Heart left ventricle (tissue), 16 donors: ENCODE measurements around the gene SEMA5B. TPM values are rescaled to one million over a fixed set of nuclear protein-coding genes. Genes with fewer than 3 reads are reported as not detected.
A peak's percentile ranks its signal among the peaks of the same experiment; 100 is the strongest.

Experiments used
- ATAC-seq, 4 donors: fragments of 200-7000 bp; cut with Tn5 transposase; one replicate each; pipeline ENCODE4 v1.9.1; 2020 to 2022; ENCODE audit warnings: moderate library complexity in 4 of 4, mild to moderate bottlenecking in 3 of 4, moderate number of reproducible peaks in 1 of 4
- DNase-seq, 5 donors: peaks; one replicate each; pipeline ENCODE4 v3.0.0-alpha.2; 2020
- H3K27ac ChIP-seq, 12 donors: fragments of 200-600 bp; sonication (generic) in 4 of 12; one replicate each; pipeline versions ENCODE4 v1.5.0 to v1.8.0; 2016 to 2022; ENCODE audit warnings: mild to moderate bottlenecking in 2 of 12
- H3K27me3 ChIP-seq, 9 donors: fragments of 200-600 bp; sonication (generic) in 2 of 9; one replicate each; pipeline versions ENCODE4 v1.5.1 to v1.8.0; 2016 to 2022; ENCODE audit warnings: mild to moderate bottlenecking in 3 of 9
- H3K36me3 ChIP-seq, 9 donors: fragments of 200-600 bp; sonication (generic) in 2 of 9; one replicate each; pipeline versions ENCODE4 v1.5.0 to v1.8.0; 2018 to 2022; ENCODE audit warnings: mild to moderate bottlenecking in 2 of 9
- H3K4me1 ChIP-seq, 12 donors: fragments of 200-600 bp; sonication (generic) in 4 of 12; one replicate each; pipeline versions ENCODE4 v1.5.0 to v1.8.0; 2016 to 2022; ENCODE audit warnings: mild to moderate bottlenecking in 3 of 12
- H3K4me3 ChIP-seq, 12 donors: fragments of 200-600 bp; sonication (generic) in 4 of 12; one replicate each; pipeline versions ENCODE4 v1.5.0 to v1.8.0; 2017 to 2022; ENCODE audit warnings: mild to moderate bottlenecking in 9 of 12, moderate library complexity in 4 of 12
- H3K9me3 ChIP-seq, 12 donors: fragments of 200-600 bp; sonication (generic) in 4 of 12; one replicate each; pipeline versions ENCODE4 v1.5.0 to v1.8.0; 2016 to 2022; ENCODE audit warnings: mild to moderate bottlenecking in 1 of 12
- CTCF ChIP-seq, 12 donors: fragments of 200-600 bp; sonication (generic) in 4 of 12; IDR thresholded peaks; one replicate each; pipeline versions ENCODE4 v1.5.0 to v1.8.0; 2018 to 2022; ENCODE audit warnings: antibody characterized with exemption in 12 of 12, mild to moderate bottlenecking in 5 of 12
- POLR2A ChIP-seq, 2 donors: fragments of 450-650 bp; IDR thresholded peaks; one replicate each; pipeline ENCODE4 v1.6.1; 2017; ENCODE audit warnings: antibody characterized with exemption in 2 of 2, mild to moderate bottlenecking in 2 of 2, moderate library complexity in 2 of 2
- WGBS, 4 donors: extraction: QIAGEN DNeasy Blood & Tissue Kit in 2 of 4; methylation state at CpG; one replicate each; pipeline versions ENCODE4 v1.1.5 to v1.1.7; 2013 to 2018; 5-methylcytosine and 5-hydroxymethylcytosine counted together
- intact Hi-C, 10 donors: fragments of 100-400 bp; cut with DNase I; formaldehyde crosslinking; loops; one replicate each; pipeline versions ENCODE4 v1.11.1 to v1.14.2; 2022
- polyA plus RNA-seq, 2 donors: library from polyadenylated mRNA; stranded (reverse); fragments of 200-250 nt; gene quantifications; one replicate each; pipeline ENCODE4 v1.2.3, GENCODE V29; 2013
- total RNA-seq, 9 donors: library from RNA; depleted of rRNA in 2 of 9; stranded (reverse); fragments of >200 nt in 2 of 9; fragmentation: NEBNext Ultra II Directional in 3 of 9; extraction: Animal tissue kit (Norgen Biotek cat#: 25700) in 3 of 9; gene quantifications; one replicate each; pipeline versions ENCODE4 v1.1.0 to v1.2.4, GENCODE V29; 2016 to 2023
- donor health status: ischemic (EF 13 %, LVEDD 7.1; RV severe dilation, severe dysfunction).
- donor health status: healthy with polysubstance abuse.
- donor health status: DM: no; HTN: yes; CAD: no.
- donor health status: DM: no; HTN: no; CAD: no.
- donor health status: ischemic (EF 25% LVEDD 6.9; RV normal size, moderate dysfunction).
- donor health status: ischemic (EF 25% LVEDD 5.7; RV mildly dilated, moderate dysfunction).
- donor health status: healthy.
- donor health status: DM: yes; HTN: yes; CAD: no.
- donor health status: ischemic (EF 35%, LVEDD 5.7; RV mildly dilated, moderate dysfunction).
- donor health status: nonischemic (EF 11% LVEDD 7.7; RV severe dilation, severe dysfunction).
- donor health status: DM: yes; HTN: yes; CAD: no.
- donor health status: PGD.
- donor health status: ischemic (EF 29% LVEDD 5.4; RV normal size, mild dysfunction).
- donor health status: nonischemic (EF 23%, LVEDD 6.1; RV moderate dilation, normal function).

The SEMA5B gene
- total and polyA plus RNA-seq, 11 donors, result 2.2 to 16.7 (median 7.0) TPM

GRCh38 chr3:122961146-122961545 lies 66.4 kb downstream of the SEMA5B start:
- no peak for TF ChIP-seq POLR2A (IDR thresholded peaks at IDR 0.05)
- TF ChIP-seq CTCF (IDR thresholded peaks at IDR 0.05), result no peak
- Histone ChIP-seq H3K4me3 (no peak overlapping the region), H3K4me1 (peaks cover 0 to 81% (median 45%) of the 10 kb centered on the region in 12 donors), H3K36me3 (no peaks in the 10 kb centered on the region), H3K9me3 (no peaks in the 10 kb centered on the region), H3K27me3 (peaks cover 0 to 4% (median 0%) of the 10 kb centered on the region in 9 donors), H3K27ac (no peak overlapping the region)
- DNase-seq (no peak), ATAC-seq (no peak)
- 59 to 84% (median 60%) methylated on average over 4 of the region's 4 CpGs for WGBS, 4 donors
- intact Hi-C loops, result no loop called here

- 89 to 98% (median 94%) methylated on average over 4 of the region's 4 CpGs for WGBS, 4 donors
- no peaks in the 10 kb centered on the region for H3K36me3 ChIP-seq
- no peak overlapping the region for H3K27ac ChIP-seq
- intact Hi-C loops, result no loop called here
- no peak for DNase-seq
- H3K27me3 ChIP-seq, result peaks cover 0 to 4% (median 0%) of the 10 kb centered on the region in 9 donors
- peaks cover 0 to 85% (median 47%) of the 10 kb centered on the region in 12 donors for H3K4me1 ChIP-seq
- TF ChIP-seq POLR2A (IDR thresholded peaks at IDR 0.05) (no peak), CTCF (IDR thresholded peaks at IDR 0.05) (no peak)
- no peaks in the 10 kb centered on the region for H3K9me3 ChIP-seq
- H3K4me3 ChIP-seq, result no peak overlapping the region
- ATAC-seq, result no peak
These were observed 66.9 kb downstream of the SEMA5B start for GRCh38 chr3:122960652-122961051.

GRCh38 chr3:122959339-122959738 lies 68.2 kb downstream of the SEMA5B start:
- peaks cover 0 to 4% (median 0%) of the 10 kb centered on the region in 9 donors for H3K27me3 ChIP-seq
- H3K36me3 ChIP-seq, result no peaks in the 10 kb centered on the region
- 64 to 72% (median 66%) methylated on average over 5 of the region's 5 CpGs for WGBS, 4 donors
- ATAC-seq (no peak), DNase-seq (no peak)
- peak overlapping the region in 2 of 12 donors; percentile 91 to 95 for H3K27ac ChIP-seq
- no peaks in the 10 kb centered on the region for H3K9me3 ChIP-seq
- no peak for TF ChIP-seq CTCF (IDR thresholded peaks at IDR 0.05)
- no peak for TF ChIP-seq POLR2A (IDR thresholded peaks at IDR 0.05)
- intact Hi-C loops, result no loop called here
- H3K4me1 ChIP-seq, result peaks cover 0 to 82% (median 44%) of the 10 kb centered on the region in 12 donors
- no peak overlapping the region for H3K4me3 ChIP-seq

GRCh38 chr3:122957707-122958689 lies 69.6 kb downstream of the SEMA5B start:
- peak overlapping the region; percentile 20 to 95 (median 80) for H3K27ac ChIP-seq
- H3K27me3 ChIP-seq, result peaks cover 0 to 4% (median 0%) of the 10 kb centered on the region in 9 donors
- DNase-seq, result peak; percentile 54 to 82 (median 71)
- no peaks in the 10 kb centered on the region for H3K9me3 ChIP-seq
- intact Hi-C loops, result loop anchor here in 2 of 10 donors (2.0 kb wide), 2 partner anchors 13 to 17 kb away; no protein-coding TSS in a partner anchor
- WGBS, 4 donors, result 21 to 34% (median 29%) methylated on average over 7 of the region's 7 CpGs
- no peak for TF ChIP-seq CTCF (IDR thresholded peaks at IDR 0.05)
- no peak for TF ChIP-seq POLR2A (IDR thresholded peaks at IDR 0.05)
- ATAC-seq, result peak; percentile 79 to 83 (median 82)
- H3K4me1 ChIP-seq, result peaks cover 0 to 79% (median 40%) of the 10 kb centered on the region in 12 donors
- H3K4me3 ChIP-seq, result peak overlapping the region in 1 of 12 donors; percentile 30
- no peaks in the 10 kb centered on the region for H3K36me3 ChIP-seq
